MCF 10A (cell line): ENCODE measurements around the gene NTN1. TPM values are rescaled to one million over a fixed set of nuclear protein-coding genes. Genes with fewer than 3 reads are reported as not detected.
A peak's percentile ranks its signal among the peaks of the same experiment; 100 is the strongest.

Experiments used
- BruUV-seq: library from RNA; stranded (reverse); fragments of 400-500 nt; replicated peaks from 2 replicates; lab custom pipeline; 2021; lab: Mats Ljungman, UMichigan
- CTCF ChIA-PET: fragments of 300-600 bp; sonication (Branson Sonifier 250); formaldehyde crosslinking; extraction: SDS; loops from one replicate; lab custom pipeline; 2021; ENCODE audit warnings: antibody characterized with exemption, inconsistent platforms; lab: Yijun Ruan, JAX
- POLR2A ChIA-PET: fragments of 300-600, 350-650 bp; sonication (Branson Sonifier 250); formaldehyde crosslinking; extraction: SDS; loops from one replicate; lab custom pipeline; 2020; ENCODE audit warnings: antibody characterized with exemption, inconsistent platforms; lab: Yijun Ruan, JAX
- DNase-seq: peaks from one replicate; pipeline ENCODE4 v3.0.0-alpha.2; 2018; ENCODE audit not compliant: unreplicated experiment
- H3K27ac Mint-ChIP-seq: one replicate; pipeline ENCODE4 v1.8.0; 2022; ENCODE audit warnings: mild to moderate bottlenecking, low read depth, mixed read lengths; ENCODE audit not compliant: unreplicated experiment
- H3K27me3 Mint-ChIP-seq: one replicate; pipeline ENCODE4 v1.8.0; 2022; ENCODE audit warnings: mixed read lengths; ENCODE audit not compliant: insufficient read depth, unreplicated experiment
- H3K36me3 Mint-ChIP-seq: one replicate; pipeline ENCODE4 v1.8.0; 2022; ENCODE audit warnings: mild to moderate bottlenecking, moderate library complexity, mixed read lengths; ENCODE audit not compliant: insufficient read depth, unreplicated experiment
- H3K4me1 Mint-ChIP-seq: one replicate; pipeline ENCODE4 v1.8.0; 2022; ENCODE audit warnings: mixed read lengths; ENCODE audit not compliant: insufficient read depth, unreplicated experiment
- H3K4me3 Mint-ChIP-seq: one replicate; pipeline ENCODE4 v1.8.0; 2022; ENCODE audit warnings: mild to moderate bottlenecking, moderate library complexity, mixed read lengths; ENCODE audit not compliant: unreplicated experiment
- H3K9me3 Mint-ChIP-seq: one replicate; pipeline ENCODE4 v1.8.0; 2022; ENCODE audit warnings: mixed read lengths; ENCODE audit not compliant: unreplicated experiment
- intact Hi-C: fragments of 100-400 bp; cut with micrococcal nuclease; formaldehyde crosslinking; loops from 2 replicates; pipeline ENCODE4 v1.14.1; 2022
- total RNA-seq: library from RNA; stranded (reverse); gene quantifications from 2 replicates; pipeline ENCODE4 v1.2.3, GENCODE V29; 2022
- TF ChIP-seq, protein P1 (sequence below): fragments of 200-600 bp; IDR thresholded peaks from one replicate; pipeline ENCODE4 v1.8.0; 2022; ENCODE audit warnings: antibody characterized with exemption, mild to moderate bottlenecking; ENCODE audit not compliant: unreplicated experiment

The NTN1 gene
- total RNA-seq, 1 experiment from 2014 or later, result 0.23 TPM

DNA sequence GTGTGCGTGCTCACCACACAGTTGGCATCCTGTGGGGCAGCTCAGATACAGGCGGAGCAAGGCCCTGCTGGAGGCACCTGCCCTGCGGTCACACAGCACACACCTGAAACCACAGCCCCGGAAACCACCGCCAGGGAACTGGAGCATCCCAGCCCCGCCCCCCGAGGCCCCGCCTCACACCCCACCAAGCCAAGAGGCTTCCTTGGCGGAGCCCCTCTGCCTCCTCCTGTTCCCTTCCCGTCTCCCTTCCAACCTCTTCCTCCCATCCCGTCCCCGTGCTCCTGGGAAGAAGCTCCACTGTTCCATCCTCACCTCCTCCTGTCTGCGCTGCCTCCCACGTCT lies 205.5 kb downstream of the NTN1 start:
- no peak for DNase-seq
- TF ChIP-seq, protein P1, sequence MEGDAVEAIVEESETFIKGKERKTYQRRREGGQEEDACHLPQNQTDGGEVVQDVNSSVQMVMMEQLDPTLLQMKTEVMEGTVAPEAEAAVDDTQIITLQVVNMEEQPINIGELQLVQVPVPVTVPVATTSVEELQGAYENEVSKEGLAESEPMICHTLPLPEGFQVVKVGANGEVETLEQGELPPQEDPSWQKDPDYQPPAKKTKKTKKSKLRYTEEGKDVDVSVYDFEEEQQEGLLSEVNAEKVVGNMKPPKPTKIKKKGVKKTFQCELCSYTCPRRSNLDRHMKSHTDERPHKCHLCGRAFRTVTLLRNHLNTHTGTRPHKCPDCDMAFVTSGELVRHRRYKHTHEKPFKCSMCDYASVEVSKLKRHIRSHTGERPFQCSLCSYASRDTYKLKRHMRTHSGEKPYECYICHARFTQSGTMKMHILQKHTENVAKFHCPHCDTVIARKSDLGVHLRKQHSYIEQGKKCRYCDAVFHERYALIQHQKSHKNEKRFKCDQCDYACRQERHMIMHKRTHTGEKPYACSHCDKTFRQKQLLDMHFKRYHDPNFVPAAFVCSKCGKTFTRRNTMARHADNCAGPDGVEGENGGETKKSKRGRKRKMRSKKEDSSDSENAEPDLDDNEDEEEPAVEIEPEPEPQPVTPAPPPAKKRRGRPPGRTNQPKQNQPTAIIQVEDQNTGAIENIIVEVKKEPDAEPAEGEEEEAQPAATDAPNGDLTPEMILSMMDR, result no peak
- no peaks in the 10 kb centered on the region for H3K36me3 Mint-ChIP-seq
- H3K27me3 Mint-ChIP-seq, result no peaks in the 10 kb centered on the region
- no TSS peak for BruUV-seq
- POLR2A ChIA-PET, result no interaction called here
- CTCF ChIA-PET, result interaction anchor here (0.7 kb wide), 1 partner anchor 105 kb away, joined by 5 read pairs; no protein-coding TSS in a partner anchor
- no peaks in the 10 kb centered on the region for H3K4me1 Mint-ChIP-seq
- intact Hi-C loops, result no loop called here
- no peak overlapping the region for H3K27ac Mint-ChIP-seq
- H3K9me3 Mint-ChIP-seq, result no peaks in the 10 kb centered on the region
- no peak overlapping the region for H3K4me3 Mint-ChIP-seq

DNA sequence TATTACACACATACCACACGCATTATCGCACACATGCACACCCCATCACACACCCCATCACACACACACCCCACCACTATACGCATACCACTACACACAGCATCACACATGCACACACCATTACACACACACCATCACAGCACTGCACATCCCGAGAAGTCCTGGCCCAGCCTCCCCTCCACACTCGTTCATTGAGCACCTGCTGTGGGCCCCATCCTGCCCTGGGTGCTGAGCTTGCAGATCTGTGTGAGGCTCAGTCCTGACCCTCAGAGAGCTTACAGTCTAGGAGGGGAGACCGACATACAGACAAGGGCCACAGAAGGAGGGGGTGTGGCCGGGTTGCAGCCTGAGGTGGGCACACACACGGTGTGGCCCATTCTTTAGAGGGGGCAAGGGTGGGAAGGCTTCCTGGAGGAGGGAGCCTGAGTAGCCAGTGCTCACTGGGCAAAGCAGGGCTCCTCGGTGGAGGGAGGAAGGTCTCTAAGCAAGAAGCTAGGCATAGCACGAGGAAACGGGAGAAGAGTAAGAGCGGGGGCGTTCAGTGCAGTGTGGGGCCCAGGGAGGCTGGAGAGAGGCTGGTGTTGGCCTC lies 206.6 kb downstream of the NTN1 start:
- no peak for DNase-seq
- intact Hi-C loops, result no loop called here
- no peaks in the 10 kb centered on the region for H3K27me3 Mint-ChIP-seq
- POLR2A ChIA-PET, result interaction anchor here (0.7 kb wide), 1 partner anchor 10 kb away, joined by 3 read pairs; no protein-coding TSS in a partner anchor
- CTCF ChIA-PET, result no interaction called here
- BruUV-seq, result no TSS peak
- H3K4me3 Mint-ChIP-seq, result no peak overlapping the region
- no peaks in the 10 kb centered on the region for H3K9me3 Mint-ChIP-seq
- H3K27ac Mint-ChIP-seq, result no peak overlapping the region
- H3K4me1 Mint-ChIP-seq, result no peaks in the 10 kb centered on the region
- H3K36me3 Mint-ChIP-seq, result no peaks in the 10 kb centered on the region
- TF ChIP-seq, protein P1, result no peak

DNA sequence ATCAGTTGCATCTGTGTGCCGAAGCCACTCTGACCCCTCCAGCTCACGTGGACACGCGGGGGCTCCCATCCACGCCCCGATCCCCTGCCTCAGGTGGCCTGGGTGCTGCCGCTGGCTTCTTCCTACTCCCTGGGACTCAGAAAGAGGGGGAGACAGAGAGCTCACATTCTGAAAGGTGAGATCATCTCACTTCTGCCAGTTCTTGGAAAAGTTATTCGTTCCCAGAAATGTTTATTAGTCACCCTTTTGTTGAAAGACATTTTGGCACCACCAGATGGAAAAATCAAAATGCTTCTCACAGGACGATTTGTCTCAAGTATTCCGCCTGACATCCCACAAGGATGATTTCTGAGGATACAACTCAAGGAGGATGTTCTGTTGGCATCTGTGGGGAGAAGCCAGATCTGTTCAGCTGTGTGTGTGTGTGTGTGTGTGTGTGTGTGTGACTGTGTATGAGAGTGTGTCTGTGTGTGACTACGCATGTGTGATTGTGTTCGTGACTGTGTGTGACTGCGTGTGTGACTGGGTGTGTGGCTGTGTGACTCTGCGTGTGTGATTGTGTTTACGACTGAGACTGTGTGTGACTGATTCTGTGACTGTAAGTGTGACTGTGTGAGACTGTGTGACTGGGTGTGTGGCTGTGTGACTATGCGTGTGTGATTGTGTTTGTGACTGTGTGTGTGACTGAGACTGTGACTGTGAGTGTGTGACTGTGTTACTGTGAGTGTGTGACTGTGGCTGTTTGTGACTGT lies 207.3 kb downstream of the NTN1 start:
- ChIA-PET CTCF (no interaction called here), POLR2A (interaction anchor here (0.7 kb wide), 1 partner anchor 11 kb away, joined by 3 read pairs; no protein-coding TSS in a partner anchor)
- no peak overlapping the region for H3K27ac Mint-ChIP-seq
- no TSS peak for BruUV-seq
- H3K4me1 Mint-ChIP-seq, result no peaks in the 10 kb centered on the region
- H3K4me3 Mint-ChIP-seq, result no peak overlapping the region
- no peaks in the 10 kb centered on the region for H3K9me3 Mint-ChIP-seq
- H3K36me3 Mint-ChIP-seq, result no peaks in the 10 kb centered on the region
- no peaks in the 10 kb centered on the region for H3K27me3 Mint-ChIP-seq
- intact Hi-C loops, result no loop called here
- peak; percentile 41 for DNase-seq
- TF ChIP-seq, protein P1, result no peak

DNA sequence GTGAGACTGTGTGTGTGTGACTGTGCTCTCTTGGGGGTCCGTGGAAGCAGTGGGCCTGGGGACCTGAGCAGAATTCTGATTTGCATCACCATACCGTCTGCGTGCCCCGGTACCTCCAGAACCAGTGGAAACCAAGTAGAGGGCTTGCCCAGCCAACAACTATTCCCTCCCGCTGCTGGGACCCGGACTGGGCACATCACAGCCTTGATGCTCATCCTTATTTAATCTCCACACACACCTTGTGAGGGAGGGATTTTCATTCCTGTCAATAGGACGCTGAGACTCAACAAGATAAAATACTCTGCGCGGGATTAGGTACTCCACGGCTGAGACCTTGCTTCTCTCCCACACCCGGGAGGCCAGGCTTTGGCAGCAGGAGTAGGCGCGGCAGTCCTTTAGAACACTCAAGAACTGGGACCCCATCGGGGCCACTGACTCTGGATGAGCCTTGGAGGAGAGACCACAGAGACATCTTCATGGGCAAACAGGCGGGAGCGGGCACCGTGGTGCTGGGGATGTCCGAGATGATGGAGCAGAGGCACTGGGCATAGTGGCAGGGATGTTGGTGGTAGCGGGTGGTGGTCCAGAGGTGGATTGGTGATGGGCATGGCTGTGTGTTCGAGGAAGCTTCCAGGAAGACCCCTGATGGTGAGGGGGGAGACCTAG lies 208.0 kb downstream of the NTN1 start:
- H3K27ac Mint-ChIP-seq, result no peak overlapping the region
- H3K4me3 Mint-ChIP-seq, result no peak overlapping the region

More for the DNA sequence above, 208.0 kb downstream of the NTN1 start:
- ChIA-PET CTCF (interaction anchor here (0.8 to 1.0 kb wide), 2 partner anchors 8 to 10 kb away, joined by 3 read pairs; no protein-coding TSS in a partner anchor), POLR2A (interaction anchor here (0.6 kb wide), 1 partner anchor 12 kb away, joined by 3 read pairs; no protein-coding TSS in a partner anchor)
- TF ChIP-seq, protein P1, result no peak
- intact Hi-C loops, result no loop called here
- no peak for DNase-seq
- no TSS peak for BruUV-seq
- Mint-ChIP-seq H3K27me3 (no peaks in the 10 kb centered on the region), H3K9me3 (no peaks in the 10 kb centered on the region), H3K4me1 (no peaks in the 10 kb centered on the region), H3K36me3 (no peaks in the 10 kb centered on the region)
